ENCODE results near the gene TET3.
A peak's percentile ranks its signal among the peaks of the same experiment; 100 is the strongest.

Gene TET3

DNA sequence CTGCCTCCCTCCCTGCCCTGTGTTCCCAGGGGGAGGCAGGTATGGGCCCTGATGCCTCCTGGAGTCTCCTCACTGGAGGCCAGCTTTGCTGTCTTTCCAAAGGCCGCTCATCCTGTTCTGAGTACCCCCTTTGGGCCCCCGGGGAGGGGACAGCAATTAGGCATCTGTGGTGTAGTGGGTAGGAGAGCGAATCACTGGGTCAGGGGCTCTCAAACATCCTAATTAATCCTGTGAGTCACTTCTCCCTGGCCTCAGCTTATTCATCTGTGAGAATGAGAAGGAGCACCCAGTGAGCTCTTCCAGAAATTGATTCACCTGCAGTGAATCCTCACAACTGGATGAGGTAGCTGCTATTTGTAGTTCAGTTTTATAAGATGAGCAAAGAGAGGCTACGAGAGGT lies 16.4 kb downstream of the TET3 start:
- H3K36me3 Mint-ChIP-seq (ENCODE audit: low read depth), result peaks cover 33% of the 10 kb centered on the region
- H3K27me3 Mint-ChIP-seq, result no peaks in the 10 kb centered on the region
- DNase-seq, result no peak
- H3K9me3 Mint-ChIP-seq, result no peaks in the 10 kb centered on the region
- peaks cover 84% of the 10 kb centered on the region for H3K4me1 Mint-ChIP-seq (ENCODE audit: low read depth)
- peak overlapping the region; percentile 76 for H3K27ac Mint-ChIP-seq
- peak overlapping the region; percentile 72 for H3K4me3 Mint-ChIP-seq

DNA sequence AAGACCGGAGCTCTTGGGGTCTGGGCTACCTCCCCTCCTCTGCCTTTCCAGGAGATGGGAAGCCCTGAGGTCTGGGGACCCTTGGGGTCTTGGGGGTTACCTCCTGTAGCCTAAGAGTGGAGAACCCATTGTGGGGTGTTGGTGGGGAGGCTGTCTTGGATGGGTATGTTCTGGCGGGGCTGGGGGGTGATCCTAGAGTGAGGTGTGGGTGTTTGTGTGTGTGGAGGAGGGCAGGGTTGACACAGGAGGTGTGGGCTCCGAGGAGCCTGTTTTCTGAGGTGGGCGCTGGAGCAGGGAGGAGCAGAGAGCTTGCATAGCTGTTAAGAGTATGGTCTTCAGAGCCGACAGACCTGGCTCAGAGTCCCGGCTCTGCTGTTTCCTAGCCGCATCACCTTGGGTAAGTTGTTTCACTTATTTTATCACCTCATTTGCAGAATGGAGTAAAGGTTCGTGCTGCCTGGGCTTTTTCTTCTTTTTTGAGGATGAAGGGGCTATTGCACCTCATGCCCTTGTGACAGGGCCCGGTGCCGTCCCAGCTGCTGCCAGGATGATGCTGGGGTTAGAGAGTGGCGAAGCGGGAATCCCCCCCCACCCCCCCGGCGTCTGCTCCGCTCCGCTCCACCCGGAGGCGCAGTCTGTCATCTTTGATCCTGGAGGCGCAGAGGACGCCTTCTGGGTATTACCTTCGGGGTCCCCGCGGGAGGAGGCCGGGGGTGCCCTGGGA lies 17.2 kb downstream of the TET3 start:
- H3K4me1 Mint-ChIP-seq (ENCODE audit: low read depth), result peaks cover 84% of the 10 kb centered on the region
- no peaks in the 10 kb centered on the region for H3K9me3 Mint-ChIP-seq
- no peaks in the 10 kb centered on the region for H3K27me3 Mint-ChIP-seq
- H3K27ac Mint-ChIP-seq, result peak overlapping the region; percentile 76
- peak overlapping the region; percentile 72 for H3K4me3 Mint-ChIP-seq
- H3K36me3 Mint-ChIP-seq (ENCODE audit: low read depth), result peaks cover 39% of the 10 kb centered on the region
- DNase-seq, result no peak

DNA sequence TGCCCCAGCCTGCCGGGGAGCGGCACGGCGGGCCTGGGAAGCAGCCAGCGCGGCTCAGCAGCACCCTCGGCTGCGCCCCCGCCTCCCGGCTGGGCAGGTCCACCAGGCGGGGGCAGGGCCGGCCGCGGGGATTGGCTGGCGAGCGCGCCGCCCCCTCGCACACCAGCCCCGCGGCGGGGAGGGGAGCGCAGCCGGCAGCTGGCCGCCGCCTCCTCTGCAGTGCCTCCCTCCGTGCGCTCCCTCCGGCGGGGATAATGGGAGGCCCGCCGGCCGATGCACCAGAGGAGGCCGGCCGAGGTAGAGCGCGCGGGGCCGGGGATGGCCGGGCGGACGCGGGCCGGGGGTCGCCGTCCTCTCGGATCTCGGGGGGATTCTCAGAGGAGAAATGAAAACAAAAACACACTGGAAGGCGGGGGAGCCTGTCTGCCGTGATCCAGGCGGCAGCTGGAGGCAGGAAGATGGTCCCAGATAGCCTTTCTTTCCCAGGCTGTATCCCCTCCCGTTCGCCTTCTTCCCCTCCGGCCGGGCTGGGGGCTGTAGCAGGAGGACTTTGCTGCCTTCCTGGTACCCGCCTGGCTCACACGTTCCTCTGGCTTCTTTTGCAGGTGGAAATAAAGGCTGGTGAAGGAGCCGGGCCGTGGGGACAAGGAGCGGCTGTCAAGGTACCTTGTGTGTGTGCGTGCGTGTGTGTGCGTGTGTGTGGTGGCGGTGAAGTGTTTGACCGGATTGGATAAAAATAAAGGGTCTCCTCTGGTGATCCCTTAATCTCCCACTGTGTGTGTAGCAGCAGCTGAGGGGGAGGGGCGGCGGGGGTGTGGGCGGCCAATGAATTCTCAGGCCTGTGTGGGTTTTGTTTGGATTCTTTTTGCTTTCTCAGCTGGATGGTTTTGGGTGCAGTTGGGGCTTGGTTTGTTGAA lies 18.1 kb downstream of the TET3 start:
- H3K9me3 Mint-ChIP-seq, result no peaks in the 10 kb centered on the region
- H3K36me3 Mint-ChIP-seq (ENCODE audit: low read depth), result peaks cover 43% of the 10 kb centered on the region
- no peaks in the 10 kb centered on the region for H3K27me3 Mint-ChIP-seq
- peak overlapping the region; percentile 86 for H3K27ac Mint-ChIP-seq
- DNase-seq, result peak; percentile 84
- H3K4me1 Mint-ChIP-seq (ENCODE audit: low read depth), result peaks cover 83% of the 10 kb centered on the region
- H3K4me3 Mint-ChIP-seq, result peak overlapping the region; percentile 77

DNA sequence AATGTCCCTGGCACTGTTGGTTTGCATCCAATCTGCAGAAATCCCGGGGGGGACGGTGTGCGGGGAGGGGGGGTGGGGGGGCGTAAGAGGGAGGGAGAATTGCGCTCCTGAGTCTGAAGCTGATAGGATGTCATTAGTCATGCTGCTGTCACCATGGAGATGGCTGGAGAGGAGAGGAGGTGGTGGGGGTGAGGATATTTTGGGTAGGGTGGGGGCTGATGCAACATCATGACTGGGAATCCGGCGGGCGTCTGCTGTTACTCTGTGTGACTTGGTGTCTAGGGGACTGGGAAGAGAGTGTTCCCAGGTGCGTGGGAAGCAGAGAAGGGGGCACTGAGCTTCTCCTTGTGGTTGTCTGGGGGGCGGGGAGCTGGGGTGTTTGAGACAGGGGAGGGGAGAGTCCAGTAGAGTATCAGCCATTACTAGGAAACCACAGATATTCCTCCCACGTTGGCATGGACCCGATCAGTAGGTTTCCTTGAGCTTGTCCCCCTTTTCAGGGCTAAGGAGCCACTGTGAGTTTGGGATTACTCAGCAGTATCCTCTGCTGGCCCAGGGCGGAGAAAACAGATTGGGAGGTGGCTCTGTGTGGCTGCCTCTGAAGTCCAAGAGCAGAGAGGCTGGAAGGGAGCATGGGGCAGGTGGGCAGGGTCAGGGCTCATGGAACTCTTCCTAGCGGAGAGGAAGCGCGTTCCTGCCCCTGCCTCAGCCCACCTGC lies 18.9 kb downstream of the TET3 start:
- Mint-ChIP-seq H3K4me1 (ENCODE audit: low read depth) (peaks cover 79% of the 10 kb centered on the region), H3K9me3 (no peaks in the 10 kb centered on the region), H3K27ac (peak overlapping the region; percentile 52), H3K27me3 (no peaks in the 10 kb centered on the region), H3K36me3 (ENCODE audit: low read depth) (peaks cover 52% of the 10 kb centered on the region), H3K4me3 (peak overlapping the region; percentile 77)
- no peak for DNase-seq

DNA sequence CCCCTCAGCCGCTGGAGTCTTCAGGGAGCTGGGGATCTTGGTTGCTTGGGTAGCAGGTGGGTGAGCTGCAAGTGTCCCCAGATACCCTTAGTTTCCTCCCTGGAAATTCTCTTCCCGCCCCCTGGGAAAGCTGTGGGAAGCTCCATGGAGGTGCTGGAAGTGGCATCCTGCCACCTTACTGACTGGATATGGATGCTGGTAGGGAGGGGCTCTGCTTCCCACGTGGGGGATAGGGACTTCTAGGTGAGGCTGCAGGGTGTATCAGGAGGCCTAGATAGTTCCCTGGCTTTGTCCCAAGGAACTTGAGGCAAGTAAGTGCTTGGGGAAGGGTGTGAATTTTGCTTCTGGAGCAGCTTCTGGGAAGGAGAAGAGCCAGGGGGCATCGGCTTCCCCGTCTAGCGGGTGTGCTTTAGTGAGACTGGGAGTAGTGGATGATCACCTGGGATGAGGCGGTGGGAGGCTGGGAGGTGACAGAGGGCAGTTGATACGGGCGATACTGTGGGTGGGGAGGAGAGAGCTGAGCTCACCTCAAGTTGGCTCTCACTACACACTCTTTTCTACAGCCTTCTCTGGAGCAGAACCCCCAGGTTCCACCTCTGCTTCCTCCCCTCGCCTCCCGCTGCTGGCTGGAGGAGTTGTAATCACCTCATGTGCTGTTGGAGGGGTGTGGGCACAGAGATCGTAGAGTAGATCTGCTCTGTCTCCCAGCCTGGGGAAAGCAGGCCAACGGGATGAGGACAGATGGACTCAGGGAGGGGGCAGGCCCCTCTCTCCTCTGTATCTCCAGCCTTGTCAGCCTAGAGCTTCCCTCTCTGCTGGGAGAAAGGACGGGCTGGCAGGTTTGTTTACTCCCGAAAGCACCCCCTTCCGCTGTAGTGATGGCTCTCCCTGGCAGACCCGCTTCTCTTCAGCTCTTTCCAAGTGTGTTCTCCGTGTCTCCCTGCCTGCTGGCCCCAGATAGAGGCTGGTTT lies 19.8 kb downstream of the TET3 start:
- no peak overlapping the region for H3K4me3 Mint-ChIP-seq
- peak overlapping the region; percentile 52 for H3K27ac Mint-ChIP-seq
- no peaks in the 10 kb centered on the region for H3K27me3 Mint-ChIP-seq
- no peaks in the 10 kb centered on the region for H3K9me3 Mint-ChIP-seq
- peaks cover 73% of the 10 kb centered on the region for H3K4me1 Mint-ChIP-seq (ENCODE audit: low read depth)
- DNase-seq, result no peak
- peaks cover 59% of the 10 kb centered on the region for H3K36me3 Mint-ChIP-seq (ENCODE audit: low read depth)

DNA sequence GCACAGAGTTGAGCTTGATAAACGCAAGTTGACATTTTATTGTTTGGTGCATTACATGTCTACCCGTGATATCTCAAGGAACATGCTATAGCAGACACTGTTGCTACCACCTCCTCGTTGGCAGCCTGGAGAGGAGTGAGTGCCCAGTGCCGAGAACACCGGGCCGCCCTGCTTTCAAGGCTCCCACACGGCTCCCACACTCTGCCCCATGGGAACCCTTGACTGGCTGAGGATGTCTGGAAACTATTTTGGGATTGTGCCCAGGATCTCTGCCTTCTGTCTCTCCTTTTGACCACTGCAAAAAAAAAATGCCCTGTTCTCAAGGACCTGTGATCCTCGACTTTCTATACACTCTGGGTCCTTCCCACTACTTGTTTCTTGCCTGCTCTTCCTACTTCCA lies 21.1 kb downstream of the TET3 start:
- Mint-ChIP-seq H3K9me3 (no peaks in the 10 kb centered on the region), H3K27me3 (no peaks in the 10 kb centered on the region), H3K27ac (no peak overlapping the region), H3K36me3 (ENCODE audit: low read depth) (peaks cover 70% of the 10 kb centered on the region), H3K4me1 (ENCODE audit: low read depth) (peaks cover 66% of the 10 kb centered on the region), H3K4me3 (no peak overlapping the region)
- no peak for DNase-seq

- Mint-ChIP-seq H3K4me1 (ENCODE audit: low read depth) (peaks cover 60% of the 10 kb centered on the region), H3K27ac (no peak overlapping the region), H3K27me3 (no peaks in the 10 kb centered on the region), H3K36me3 (ENCODE audit: low read depth) (peaks cover 71% of the 10 kb centered on the region), H3K9me3 (no peaks in the 10 kb centered on the region), H3K4me3 (no peak overlapping the region)
- no peak for DNase-seq
These were observed 21.7 kb downstream of the TET3 start for GRCh38 chr2:74006459-74006858.

DNA sequence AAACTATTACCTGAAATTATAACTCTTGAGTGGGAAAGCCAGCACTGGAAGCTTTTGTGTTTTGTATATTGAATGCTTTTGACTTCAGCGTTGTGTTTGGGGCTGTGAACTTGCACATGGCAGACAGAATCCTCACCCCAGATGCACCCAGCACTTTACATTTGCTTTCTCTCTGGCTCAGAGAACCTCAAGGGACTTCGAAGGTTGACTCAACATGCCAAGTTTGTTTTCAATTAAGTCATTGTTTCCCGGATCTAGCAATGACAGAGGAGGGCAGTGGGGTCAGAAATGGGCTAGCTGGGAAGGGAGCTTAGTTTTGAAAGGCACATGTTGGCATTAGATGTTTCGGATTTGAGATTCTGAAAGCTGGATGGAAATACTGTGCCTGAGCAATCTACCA lies 22.4 kb downstream of the TET3 start:
- H3K4me1 Mint-ChIP-seq (ENCODE audit: low read depth), result peaks cover 58% of the 10 kb centered on the region
- peaks cover 73% of the 10 kb centered on the region for H3K36me3 Mint-ChIP-seq (ENCODE audit: low read depth)
- no peak overlapping the region for H3K4me3 Mint-ChIP-seq
- no peak for DNase-seq
- H3K9me3 Mint-ChIP-seq, result no peaks in the 10 kb centered on the region
- H3K27ac Mint-ChIP-seq, result peak overlapping the region; percentile 26
- H3K27me3 Mint-ChIP-seq, result no peaks in the 10 kb centered on the region

DNA sequence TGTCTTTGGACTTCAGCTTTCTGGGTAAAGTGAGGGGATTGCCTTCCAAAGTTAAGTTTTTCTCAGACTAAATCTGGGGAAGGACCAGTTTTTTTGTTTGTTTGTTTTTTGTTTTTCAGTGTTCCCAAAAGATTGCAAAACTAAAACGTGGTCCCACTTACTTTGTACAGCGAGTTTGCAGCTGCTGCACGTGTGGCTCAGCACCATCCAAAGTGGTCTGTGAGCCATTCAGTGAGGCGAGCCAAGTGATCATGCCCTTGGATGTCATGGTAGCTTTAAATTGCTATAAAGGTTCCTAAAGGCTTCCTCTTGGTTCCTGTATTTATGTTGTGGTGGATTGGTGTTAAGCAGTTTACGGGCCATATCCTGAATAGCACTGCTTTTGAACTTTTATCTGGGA lies 23.0 kb downstream of the TET3 start:
- Mint-ChIP-seq H3K36me3 (ENCODE audit: low read depth) (peaks cover 76% of the 10 kb centered on the region), H3K4me1 (ENCODE audit: low read depth) (peaks cover 63% of the 10 kb centered on the region), H3K27me3 (no peaks in the 10 kb centered on the region), H3K9me3 (no peaks in the 10 kb centered on the region), H3K27ac (no peak overlapping the region), H3K4me3 (no peak overlapping the region)
- DNase-seq, result no peak

- Mint-ChIP-seq H3K9me3 (no peaks in the 10 kb centered on the region), H3K4me3 (no peak overlapping the region), H3K4me1 (ENCODE audit: low read depth) (peaks cover 53% of the 10 kb centered on the region), H3K27ac (peak overlapping the region; percentile 52), H3K36me3 (ENCODE audit: low read depth) (peaks cover 71% of the 10 kb centered on the region), H3K27me3 (no peaks in the 10 kb centered on the region)
- DNase-seq, result no peak
These were observed 24.2 kb downstream of the TET3 start for GRCh38 chr2:74008761-74009395.

GRCh38 chr2:74009577-74009976 lies 24.9 kb downstream of the TET3 start:
- Mint-ChIP-seq H3K27ac (peak overlapping the region; percentile 62), H3K4me3 (no peak overlapping the region), H3K4me1 (ENCODE audit: low read depth) (peaks cover 46% of the 10 kb centered on the region), H3K27me3 (no peaks in the 10 kb centered on the region), H3K36me3 (ENCODE audit: low read depth) (peaks cover 64% of the 10 kb centered on the region), H3K9me3 (no peaks in the 10 kb centered on the region)
- DNase-seq, result no peak

GRCh38 chr2:74010087-74010541 lies 25.4 kb downstream of the TET3 start:
- peaks cover 61% of the 10 kb centered on the region for H3K36me3 Mint-ChIP-seq (ENCODE audit: low read depth)
- no peak overlapping the region for H3K4me3 Mint-ChIP-seq
- peaks cover 47% of the 10 kb centered on the region for H3K4me1 Mint-ChIP-seq (ENCODE audit: low read depth)
- H3K9me3 Mint-ChIP-seq, result no peaks in the 10 kb centered on the region
- H3K27ac Mint-ChIP-seq, result peak overlapping the region; percentile 62
- no peak for DNase-seq
- H3K27me3 Mint-ChIP-seq, result no peaks in the 10 kb centered on the region

GRCh38 chr2:74011246-74011645 lies 26.5 kb downstream of the TET3 start:
- H3K27ac Mint-ChIP-seq, result no peak overlapping the region
- no peaks in the 10 kb centered on the region for H3K9me3 Mint-ChIP-seq
- H3K4me3 Mint-ChIP-seq, result no peak overlapping the region
- peaks cover 50% of the 10 kb centered on the region for H3K36me3 Mint-ChIP-seq (ENCODE audit: low read depth)
- H3K27me3 Mint-ChIP-seq, result no peaks in the 10 kb centered on the region
- peaks cover 42% of the 10 kb centered on the region for H3K4me1 Mint-ChIP-seq (ENCODE audit: low read depth)
- no peak for DNase-seq

Measured in activated T-cell treated with anti-CD3 and anti-CD28 coated beads, Interleukin-2, amount 50 U/mL, for 24 hours (primary cell).